Measurements from ENCODE around the gene OTOS.

Gene OTOS

GRCh38 chr2:240135706-240136012, 4.8 kb downstream of the OTOS start:
- no peak for DNase-seq

GRCh38 chr2:240134956-240135520, 5.4 kb downstream of the OTOS start:
- DNase-seq = no peak

- no peak for DNase-seq
Observed at GRCh38 chr2:240134466-240134865, 6.0 kb downstream of the OTOS start.

GRCh38 chr2:240133401-240133800, 7.1 kb downstream of the OTOS start:
- no peak for DNase-seq

- DNase-seq = no peak
Observed at GRCh38 chr2:240132651-240132980, 7.8 kb downstream of the OTOS start.

GRCh38 chr2:240131941-240132650, 8.4 kb downstream of the OTOS start:
- no peak for DNase-seq

- DNase-seq = no peak
Observed at GRCh38 chr2:240131296-240131695, 9.2 kb downstream of the OTOS start.

GRCh38 chr2:240130393-240131195, 9.9 kb downstream of the OTOS start:
- no peak for DNase-seq

GRCh38 chr2:240129731-240130392, 10.6 kb downstream of the OTOS start:
- no peak for DNase-seq

- no peak for DNase-seq
Observed at GRCh38 chr2:240129311-240129710, 11.1 kb downstream of the OTOS start.

GRCh38 chr2:240128608-240129145, 11.8 kb downstream of the OTOS start:
- DNase-seq = no peak

GRCh38 chr2:240127911-240128607, 12.4 kb downstream of the OTOS start:
- DNase-seq = no peak

- no peak for DNase-seq
Observed at GRCh38 chr2:240127191-240127750, 13.2 kb downstream of the OTOS start.

GRCh38 chr2:240126731-240127130, 13.7 kb downstream of the OTOS start:
- DNase-seq = no peak

GRCh38 chr2:240125742-240126141, 14.7 kb downstream of the OTOS start:
- no peak for DNase-seq

GRCh38 chr2:240124651-240125030, 15.8 kb downstream of the OTOS start:
- DNase-seq = no peak

GRCh38 chr2:240123821-240124650, 16.4 kb downstream of the OTOS start:
- DNase-seq = no peak

- DNase-seq = no peak
Observed at GRCh38 chr2:240121675-240122074, 18.8 kb downstream of the OTOS start.

GRCh38 chr2:240121190-240121589, 19.3 kb downstream of the OTOS start:
- DNase-seq = no peak

- DNase-seq = no peak
Observed at GRCh38 chr2:240114233-240114632, 26.2 kb downstream of the OTOS start.

- DNase-seq = no peak
Observed at GRCh38 chr2:240112914-240113690, 27.4 kb downstream of the OTOS start.
